Fibroblast of skin of right biceps (primary cell): ENCODE results near the gene ADAMTS7.
"Not testable (repeated sequence)": the region's sequence is repeated elsewhere in the genome, so short reads cannot be mapped to it uniquely, and the experiment has no call there.

Experiments used
- DNase-seq: peaks from one replicate; pipeline ENCODE4 v3.0.0-alpha.2; 2013

ADAMTS7 gene

DNA sequence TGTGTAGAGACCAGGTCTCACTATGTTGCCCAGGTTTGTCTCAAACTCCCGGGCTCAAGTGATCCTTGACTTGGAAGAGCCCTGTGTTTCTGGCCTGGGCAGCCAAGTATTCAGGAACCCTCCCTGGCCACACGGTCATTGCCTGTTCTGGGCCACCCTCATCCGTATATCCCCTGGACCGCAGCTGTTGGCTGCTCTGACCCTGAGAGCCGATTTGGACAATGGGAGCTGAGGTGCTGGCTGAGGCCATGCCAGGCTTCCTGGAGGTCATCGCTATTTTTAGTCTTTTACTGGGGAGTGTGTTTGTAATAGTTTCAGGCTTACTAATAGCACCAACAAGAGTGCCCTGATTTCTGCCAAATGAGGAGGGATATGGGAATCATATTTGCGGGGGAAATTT, 60.7 kb downstream of the ADAMTS7 start:
- DNase-seq = no peak

DNA sequence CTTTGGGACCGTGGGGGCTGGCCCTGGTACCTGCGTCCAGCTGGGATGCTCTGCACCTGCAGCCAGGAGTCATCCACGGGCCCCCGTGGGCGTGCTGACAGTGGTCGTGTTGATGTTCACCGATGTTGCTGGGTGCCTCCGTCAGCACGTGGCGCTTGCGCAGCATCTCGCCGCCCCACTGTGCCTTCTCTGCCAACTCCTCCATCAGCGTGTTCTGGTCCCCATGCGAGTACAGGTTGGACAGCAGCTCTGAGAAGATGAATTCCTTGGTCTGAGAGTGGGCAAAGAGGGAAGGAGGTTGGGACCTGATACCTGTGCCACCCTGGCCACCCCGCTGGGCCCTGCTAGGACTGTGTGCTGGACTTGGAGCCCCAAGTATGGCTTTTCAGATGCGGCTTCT, 61.4 kb downstream of the ADAMTS7 start:
- no peak for DNase-seq

DNA sequence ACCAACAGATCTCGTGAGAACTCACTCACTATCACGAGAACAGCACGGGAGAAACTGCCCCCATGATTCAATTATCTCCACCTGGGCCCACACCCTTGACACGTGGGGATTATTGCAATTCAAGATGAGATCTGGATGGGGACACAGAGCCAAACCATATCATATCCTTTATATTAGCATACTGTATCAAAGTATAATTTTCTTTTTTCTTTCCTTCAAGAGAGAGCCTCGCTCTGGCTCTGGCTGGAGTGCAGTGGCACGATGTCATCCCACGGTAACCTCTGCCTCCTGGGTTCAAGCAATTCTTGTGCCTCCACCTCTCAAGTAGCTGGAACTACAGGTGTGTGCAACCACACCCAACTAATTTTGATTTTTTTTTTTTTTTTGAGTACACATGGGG, 63.4 kb downstream of the ADAMTS7 start:
- not testable (repeated sequence) for DNase-seq

DNA sequence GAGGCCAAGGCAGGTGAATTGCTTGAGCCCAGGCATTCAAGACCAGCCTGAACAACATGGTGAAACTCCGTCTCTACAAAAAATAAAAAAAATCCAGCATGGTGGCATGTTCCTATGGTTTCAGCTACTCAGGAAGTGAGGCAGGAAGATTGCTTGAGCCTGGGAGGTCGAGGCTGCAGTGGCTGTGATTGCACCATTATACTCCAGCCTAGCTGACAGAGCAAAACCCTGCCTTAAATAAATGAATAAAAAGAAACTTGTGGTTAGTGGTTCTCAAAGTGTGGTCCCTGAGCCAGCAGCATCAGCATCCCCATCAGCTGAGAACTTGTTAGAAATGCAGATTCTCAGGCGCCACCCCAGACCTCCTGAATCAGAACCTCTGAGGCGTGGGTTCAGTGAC, 69.6 kb downstream of the ADAMTS7 start:
- not testable (repeated sequence) for DNase-seq

DNA sequence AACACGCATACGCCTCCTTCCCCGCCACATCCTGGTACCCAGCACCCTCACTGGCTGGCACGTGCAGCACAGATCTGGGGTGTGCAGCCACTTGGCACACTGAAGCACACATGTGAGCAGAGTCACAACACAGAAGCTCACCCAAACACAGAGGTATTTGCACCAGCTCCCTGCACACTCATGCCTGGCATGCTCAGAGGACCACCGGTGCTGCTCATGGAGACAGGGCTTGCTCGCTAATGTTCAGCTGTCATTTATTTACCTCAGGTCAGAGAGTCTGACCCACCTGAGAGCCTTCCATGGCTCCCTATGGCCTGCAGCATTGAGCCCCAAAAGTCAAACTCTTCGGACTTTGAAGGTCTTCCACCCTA, 70.4 kb downstream of the ADAMTS7 start:
- DNase-seq = no peak

DNA sequence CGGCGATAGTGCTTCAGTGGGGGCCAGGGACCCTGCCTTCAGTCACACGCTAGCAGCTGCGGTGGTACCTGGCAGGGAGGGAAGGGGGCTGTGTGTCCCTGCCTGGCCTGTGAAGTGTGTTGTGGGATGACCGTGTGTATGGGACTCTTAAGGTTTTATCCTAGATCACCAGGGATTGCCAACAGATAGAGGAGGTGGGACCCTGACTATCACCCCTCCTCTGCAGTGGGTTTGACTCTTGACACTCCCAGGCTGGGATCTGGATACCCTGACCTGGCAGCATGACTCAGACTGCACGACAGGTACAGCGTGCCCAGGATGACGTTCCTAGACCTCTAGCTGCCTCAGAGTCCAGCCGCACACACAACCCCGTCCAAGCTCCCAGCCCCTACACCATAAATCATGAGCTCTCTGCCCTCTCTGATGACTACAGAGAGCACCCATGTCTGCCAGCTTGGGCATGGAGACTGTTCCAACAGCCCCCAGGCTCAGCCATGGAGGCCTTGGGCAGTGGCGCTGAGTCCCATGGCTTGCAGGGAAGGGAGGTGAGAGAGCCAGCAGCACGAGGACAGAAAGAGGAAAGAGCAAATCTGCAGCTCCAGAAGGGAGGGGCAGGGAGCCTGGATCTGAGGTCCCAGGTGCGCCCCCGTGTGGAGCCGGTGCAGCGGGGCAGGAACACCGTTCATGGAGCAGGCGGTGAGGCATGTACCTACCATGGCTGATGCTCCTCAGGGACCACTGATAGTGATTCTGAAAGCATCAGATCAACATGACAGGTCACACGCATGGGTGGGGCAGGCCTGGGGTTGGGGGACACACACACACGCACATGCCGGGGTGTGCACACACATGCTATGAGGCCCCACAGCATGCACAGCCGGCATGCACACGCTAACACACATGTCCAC, 71.0 kb downstream of the ADAMTS7 start:
- DNase-seq = peak; percentile 45

DNA sequence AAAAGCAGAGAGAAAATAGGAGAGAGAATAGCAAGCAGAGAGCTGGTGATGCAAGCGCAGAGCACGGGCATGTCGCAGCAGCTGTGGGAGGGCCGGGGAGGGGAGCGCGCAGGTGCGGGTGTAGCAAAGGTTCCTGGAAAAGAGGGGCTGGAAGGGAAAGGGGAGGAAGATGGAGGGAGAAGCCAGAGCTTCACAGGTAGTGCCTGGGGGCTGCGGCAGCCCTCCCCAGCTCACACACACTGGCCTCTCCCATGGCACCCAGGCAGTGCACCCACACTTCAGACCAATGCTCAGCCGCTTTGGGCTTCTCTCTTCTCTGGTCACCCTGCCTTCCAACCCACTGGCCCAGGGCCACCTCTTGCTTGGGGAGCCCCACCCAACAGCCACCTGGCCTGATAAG, 72.1 kb downstream of the ADAMTS7 start:
- no peak for DNase-seq

DNA sequence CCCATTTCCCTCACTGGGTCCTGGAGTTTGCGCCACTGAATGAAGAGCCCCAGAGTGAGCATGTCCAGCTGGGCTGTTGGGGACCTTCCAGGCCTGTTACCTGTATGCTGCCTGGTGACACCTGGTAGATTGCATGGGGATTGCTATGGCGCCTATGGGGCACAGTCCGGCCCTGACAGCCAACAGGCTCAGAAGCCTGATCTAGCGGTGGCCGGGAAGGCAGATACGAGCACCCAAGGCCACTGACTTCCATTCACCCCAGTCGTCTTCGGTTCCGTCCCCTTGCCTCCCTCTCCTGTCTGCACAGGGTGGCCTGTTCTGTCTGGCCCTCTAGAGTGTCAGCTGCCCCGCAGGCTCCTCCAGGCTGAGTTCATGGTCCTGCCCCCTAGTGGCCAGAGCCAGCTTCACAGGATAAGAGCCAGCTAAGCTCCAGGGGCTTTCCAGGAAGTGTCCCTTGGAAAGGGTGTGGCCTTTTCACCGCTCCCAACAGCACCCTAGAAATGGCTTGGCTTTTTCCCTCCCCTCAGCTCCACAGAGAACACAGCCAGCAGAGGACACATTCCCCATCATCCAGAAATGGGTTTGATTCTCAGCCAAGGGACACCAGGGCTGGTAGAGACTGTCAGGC, 73.2 kb downstream of the ADAMTS7 start:
- DNase-seq = peak; percentile 19

DNA sequence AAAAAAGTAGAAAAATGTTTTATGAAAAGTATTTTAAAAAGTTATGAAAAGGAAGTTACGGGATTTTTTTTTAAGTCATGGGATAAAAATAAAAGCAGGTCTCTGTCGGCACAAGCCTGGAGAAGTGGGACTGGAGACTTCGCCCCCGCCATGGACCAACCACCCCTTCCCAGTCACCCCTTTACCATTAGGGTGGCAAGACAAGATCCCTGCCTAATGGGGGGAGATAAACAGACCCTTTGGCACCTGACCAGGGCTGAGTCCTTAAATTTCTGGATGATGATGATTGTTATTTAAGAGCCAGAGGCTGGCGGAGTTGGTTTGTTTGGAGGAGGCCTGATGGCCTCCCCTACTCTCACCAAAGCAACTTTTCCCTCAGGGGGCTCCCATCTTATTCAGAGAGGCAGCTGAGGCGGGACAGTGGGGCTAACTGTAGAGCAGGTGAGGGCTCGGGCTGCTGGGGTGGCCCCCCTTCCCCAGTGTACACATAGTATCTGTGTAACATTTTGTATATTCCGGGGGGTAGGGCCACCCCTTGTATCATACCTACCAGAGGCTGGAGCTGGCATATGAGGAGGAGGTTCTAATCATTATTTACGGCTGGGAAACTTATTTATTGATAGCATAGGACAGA, 74.0 kb downstream of the ADAMTS7 start:
- no peak for DNase-seq

DNA sequence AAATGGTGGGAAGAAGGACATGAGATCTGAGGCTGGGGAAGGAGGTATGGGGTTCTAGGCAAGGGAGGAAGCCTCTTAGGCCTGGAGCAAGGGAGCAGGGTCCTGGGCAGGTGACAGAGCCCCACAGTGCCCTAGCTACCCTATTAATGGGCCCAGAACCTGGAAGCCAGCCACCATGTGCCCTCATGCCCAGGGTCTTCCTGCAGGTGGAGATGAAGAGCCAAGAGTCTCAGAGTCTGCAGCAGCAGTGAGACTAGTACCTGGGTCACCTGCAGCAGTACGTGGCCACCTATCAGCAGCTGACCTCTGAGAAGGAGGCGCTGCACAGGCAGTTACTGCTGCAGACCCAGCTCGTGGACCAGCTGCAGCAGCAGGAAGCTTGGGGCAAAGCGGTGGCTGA, 75.0 kb downstream of the ADAMTS7 start:
- DNase-seq = not testable (repeated sequence)

DNA sequence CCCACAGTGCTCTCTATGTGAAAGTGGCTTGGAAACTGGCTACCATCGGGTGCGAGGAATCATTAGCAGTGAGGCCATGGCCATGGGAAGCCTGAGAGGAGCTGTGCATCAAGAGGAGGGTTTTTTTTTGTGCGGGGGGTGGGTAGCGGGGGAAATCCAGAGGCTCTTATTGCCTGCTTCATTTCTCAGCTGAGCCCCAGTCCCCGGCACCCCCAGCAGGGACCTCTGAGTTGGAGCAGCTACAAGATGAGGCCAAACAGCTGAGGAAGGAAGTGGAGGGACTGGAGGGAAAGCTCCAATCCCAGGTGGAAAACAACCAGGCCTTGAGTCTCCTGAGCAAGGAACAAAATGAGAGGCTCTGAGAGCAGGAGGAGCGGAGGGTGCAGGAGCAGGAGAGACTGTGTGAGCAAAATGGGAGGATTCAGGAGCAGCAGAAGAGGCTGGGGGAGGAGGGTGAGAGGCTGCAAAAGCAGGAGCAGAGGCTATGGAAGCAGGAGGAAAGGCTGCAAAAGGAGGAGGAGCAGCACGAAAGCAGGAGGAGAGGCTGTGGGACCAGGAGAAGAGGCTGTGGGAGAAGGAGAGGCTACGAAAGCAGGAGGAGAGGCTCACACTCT, 76.7 kb downstream of the ADAMTS7 start:
- no peak for DNase-seq

DNA sequence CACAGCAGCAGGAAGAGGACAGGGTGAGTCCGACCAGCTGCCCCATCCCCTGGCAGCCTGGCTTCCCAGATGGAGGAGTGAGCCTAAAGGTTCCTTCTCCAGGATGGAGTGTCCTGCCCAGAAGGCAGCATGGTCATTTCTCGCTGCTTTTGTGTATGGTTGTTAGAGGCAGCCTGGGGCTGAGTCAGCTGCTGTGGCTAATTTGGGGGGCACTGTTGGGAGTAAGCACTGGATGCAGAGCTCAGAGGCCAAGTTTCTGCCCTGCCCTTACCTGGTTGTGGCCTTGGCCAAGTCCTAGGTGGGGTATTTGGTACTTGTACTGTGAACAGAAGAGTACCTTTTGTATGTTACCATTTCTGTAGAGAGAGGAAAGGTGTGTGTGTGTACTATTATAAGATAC, 78.6 kb downstream of the ADAMTS7 start:
- no peak for DNase-seq

DNA sequence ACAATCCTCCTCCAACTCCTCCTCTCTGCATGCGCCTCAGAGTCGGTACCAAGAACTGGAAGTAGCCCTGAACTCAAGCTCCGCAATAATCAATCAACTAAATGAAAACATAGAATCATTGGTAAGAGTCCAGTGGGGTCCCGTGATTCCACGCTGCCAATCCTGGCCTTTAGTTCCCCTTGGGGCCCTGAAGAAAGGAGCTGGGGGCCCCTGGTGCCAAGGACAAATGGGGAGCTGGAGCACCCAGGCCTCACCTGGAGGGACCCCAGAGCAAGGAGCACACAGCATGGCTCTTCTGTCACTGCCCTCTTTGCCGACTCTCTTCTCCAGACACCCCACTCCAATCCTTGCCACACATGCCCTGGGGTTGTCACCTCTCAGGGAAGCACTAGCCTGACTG, 80.3 kb downstream of the ADAMTS7 start:
- no peak for DNase-seq

DNA sequence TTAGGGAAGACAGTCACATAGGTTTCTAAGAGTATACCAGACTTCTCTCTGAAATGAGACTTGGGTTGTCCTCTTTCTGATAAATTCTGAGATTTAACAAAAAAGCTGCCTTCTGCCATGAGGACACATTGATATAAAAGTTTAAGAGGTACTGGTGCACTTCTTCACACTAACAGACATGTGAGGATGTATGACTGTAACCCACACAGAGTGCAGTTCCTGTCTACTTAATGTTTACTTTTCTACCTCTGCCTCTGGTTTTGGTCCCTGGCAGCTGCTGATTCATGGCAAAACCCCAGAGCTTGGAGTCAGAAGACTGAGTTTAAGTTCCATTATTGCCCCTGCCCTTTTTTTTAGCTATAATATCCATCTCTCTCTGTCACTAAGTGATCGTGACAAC, 82.8 kb downstream of the ADAMTS7 start:
- peak; percentile 27 for DNase-seq

DNA sequence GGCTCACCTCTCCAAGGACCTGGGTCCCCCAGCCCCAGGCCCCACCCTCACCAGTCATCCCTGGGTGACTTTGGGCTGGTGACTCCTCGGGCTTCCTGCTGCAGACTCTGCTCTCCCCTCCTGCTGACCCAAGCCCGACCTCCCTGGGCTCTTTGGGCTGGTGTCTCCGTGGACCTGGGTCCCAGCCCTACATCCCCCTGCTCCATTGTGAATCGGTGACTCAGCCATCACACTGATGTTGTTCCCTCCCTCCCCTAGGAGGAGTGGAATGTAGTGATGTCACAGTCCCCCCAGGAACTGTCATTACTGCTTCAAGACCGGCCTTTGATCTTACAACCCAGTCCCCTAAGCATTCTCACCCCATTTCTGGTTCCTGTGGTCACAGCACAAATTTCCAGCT, 83.7 kb downstream of the ADAMTS7 start:
- DNase-seq = peak; percentile 65

DNA sequence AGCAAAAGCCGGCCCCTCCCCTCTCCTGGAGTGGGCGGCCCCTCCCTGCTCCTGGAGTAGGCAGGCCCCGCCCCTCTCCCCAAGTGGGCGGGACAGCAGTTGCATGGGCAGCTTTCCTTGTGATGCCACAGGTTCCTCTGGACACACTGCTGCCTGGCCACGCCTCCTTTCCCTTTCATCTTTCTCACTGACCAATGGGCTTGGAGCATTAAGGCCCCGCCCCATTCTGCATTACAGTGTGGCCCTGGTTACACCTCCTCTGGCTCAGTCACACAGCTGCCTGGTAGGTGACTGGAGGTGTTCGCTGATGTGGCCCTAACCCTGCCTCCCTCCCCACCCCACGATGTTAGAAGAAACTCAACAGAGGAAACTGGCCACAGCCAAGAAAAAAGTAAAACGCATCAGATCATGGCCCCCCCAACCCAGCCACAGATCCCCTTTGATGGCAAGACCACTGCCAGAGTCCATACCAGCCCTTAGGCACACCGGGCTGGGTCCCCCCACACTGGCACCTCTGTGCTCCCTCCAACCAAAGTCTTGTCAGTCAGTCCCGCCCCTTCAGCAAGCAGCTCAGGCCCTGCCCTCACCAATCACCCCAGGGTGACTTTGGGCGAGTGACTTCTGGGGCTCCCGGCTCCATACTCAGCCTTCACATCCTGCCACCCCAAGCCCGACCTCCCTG, 84.3 kb downstream of the ADAMTS7 start:
- peak; percentile 5 for DNase-seq

DNA sequence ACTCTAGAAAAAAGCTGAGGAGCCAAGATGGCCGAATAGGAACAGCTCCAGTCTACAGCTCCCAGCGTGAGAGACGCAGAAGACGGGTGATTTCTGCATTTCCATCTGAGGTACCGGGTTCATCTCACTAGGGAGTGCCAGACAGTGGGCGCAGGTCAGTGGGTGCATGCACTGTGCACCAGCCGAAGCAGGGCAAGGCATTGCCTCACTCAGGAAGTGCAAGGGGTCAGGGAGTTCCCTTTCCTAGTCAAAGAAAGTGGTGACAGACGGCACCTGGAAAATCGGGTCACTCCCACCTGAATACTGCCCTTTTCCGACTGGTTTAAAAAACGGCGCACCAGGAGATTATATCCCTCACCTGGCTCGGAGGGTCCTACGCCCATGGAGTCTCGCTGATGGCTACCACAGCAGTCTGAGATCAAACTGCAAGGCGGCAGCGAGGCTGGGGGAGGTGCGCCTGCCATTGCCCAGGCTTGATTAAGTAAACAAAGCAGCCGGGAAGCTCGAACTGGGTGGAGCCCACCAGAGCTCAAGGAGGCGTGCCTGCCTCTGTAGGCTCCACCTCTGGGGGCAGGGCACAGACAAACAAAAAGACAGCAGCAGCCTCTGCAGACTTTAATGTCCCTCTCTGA, 91.3 kb downstream of the ADAMTS7 start:
- not testable (repeated sequence) for DNase-seq

DNA sequence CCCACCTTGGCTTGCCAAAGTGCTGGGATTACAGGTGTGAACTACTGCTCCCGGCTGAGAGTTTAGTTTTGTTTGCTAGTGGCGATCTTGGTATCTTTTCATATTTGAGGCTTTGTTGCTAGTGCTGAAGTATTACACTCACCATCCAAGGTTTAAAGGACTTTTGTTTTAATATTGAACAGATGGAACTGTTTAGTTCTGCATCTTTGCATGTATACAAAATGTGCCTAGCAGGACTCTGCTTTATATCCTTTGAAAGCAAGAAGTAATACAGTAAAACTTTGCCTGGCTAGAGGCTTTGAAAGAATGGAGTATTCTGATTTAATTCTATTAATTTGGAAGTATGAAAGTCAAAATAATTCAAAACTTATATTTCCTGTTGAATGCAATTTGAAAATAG, 92.4 kb downstream of the ADAMTS7 start:
- DNase-seq = no peak

DNA sequence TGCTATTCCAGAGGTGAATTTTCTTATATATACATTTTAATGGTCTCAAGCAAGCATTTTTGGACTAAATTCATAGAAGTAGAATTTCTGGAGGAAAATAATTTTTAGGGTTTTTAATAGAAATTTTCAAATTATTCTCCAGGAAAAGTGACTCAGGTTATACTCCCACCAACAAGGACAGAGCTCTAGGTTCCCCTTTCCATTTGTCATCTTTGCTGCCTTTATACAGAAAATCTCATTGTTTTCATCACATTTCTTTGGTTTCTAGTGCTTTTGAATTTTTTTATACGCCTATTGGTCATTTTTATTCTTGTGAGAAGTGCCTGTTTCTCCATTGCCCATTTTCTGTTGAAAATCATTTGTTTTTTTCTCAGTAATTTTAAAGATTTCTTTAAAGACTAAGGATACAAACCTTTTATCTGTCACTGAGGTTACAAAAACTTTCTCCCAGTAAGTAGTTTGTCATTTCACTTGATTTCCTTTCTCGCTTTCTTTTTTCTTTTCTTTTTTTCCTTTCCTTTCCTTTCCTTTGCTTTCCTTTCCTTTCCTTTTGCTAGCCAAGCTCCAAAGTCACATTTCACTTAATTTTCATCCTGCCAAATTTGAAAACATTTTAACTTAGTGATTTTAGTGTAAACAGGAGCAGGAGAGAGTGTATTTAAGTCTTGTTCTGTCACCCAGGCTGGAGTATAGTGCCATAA, 93.2 kb downstream of the ADAMTS7 start:
- no peak for DNase-seq

DNA sequence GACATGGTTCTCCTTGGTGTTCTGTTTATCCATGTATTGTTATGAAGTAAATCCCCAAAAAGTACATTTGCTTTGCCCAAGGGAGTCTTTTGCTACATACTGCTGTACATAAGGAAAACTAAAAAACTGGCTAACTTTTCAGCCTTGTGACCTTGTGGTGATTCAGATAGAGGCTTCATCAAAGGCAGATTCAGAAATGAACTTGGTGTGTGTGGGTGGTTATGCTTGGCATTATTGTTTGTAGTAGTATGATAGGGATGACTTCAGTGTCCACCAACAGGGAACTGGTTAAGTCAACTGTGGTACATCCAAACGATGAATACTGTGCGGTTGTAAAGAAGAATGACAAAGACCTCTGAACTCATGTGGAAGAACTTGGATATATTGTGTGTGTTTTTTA, 94.6 kb downstream of the ADAMTS7 start:
- no peak for DNase-seq

DNA sequence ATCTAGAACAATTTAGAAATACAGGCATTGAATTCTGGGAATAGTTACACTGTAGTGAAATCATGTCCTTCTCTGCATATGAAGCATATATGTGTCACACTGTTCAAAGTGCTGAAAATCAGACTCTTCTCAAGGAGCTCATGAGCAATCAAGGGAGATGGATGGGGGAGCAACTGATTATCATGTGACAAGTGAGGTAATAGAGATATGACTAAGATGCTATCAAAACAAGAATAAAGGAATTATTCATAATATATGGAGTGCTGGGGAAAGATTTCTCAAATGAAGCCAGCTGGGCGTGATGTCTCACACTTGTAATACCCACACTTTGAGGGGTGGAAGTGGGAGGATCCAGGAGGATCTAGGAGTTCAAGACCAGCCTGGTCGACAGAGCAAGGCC, 95.3 kb downstream of the ADAMTS7 start:
- peak; percentile 87 for DNase-seq

DNA sequence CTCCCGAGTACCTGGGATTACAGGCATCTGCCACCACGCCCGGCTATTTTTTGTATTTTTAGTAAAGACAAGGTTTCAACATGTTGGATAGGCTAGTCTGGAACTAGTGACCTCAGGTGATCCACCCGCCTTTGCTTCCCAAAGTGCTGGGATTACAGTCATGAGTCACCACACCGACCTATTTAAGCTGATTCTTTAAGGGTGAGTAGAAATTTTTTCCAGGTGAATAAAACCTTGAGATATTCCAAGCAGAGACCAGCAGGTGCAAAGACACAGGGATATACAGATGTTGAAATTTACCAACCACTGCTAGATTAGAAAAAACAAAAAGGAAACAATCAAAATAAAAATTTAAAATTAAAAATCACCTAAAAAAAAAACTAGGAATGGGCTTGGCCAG, 95.8 kb downstream of the ADAMTS7 start:
- peak; percentile 18 for DNase-seq
